AG04450 (cell line): ENCODE data around the gene MAPKAP1. TPM values are rescaled to one million over a fixed set of nuclear protein-coding genes. Genes with fewer than 3 reads are reported as not detected.

Experiments
- CTCF ChIA-PET: fragments of 300-600, 350-600 bp; formaldehyde crosslinking; extraction: SDS; loops from one replicate; lab custom pipeline; 2022; ENCODE audit warnings: antibody characterized with exemption, inconsistent platforms; lab: Charles Lee
- POLR2A ChIA-PET: fragments of 350-600 bp; formaldehyde crosslinking; extraction: SDS; loops from one replicate; lab custom pipeline; 2021; ENCODE audit warnings: antibody characterized with exemption, inconsistent platforms; lab: Yijun Ruan, JAX
- DNase-seq: peaks from one replicate; pipeline ENCODE4 v3.0.0-alpha.2; 2011; ENCODE audit warnings: low read depth, low spot score
- H3K27ac ChIP-seq: one replicate; pipeline ENCODE4 v1.5.1; 2012; ENCODE audit warnings: low read depth, low read length, control low read depth
- H3K27me3 ChIP-seq: one replicate; pipeline ENCODE4 v1.6.0; 2012; ENCODE audit warnings: low read length; ENCODE audit not compliant: control insufficient read depth, insufficient read depth
- H3K4me3 ChIP-seq: 2 replicates; pipeline ENCODE4 v1.5.1; 2011; ENCODE audit warnings: mild to moderate bottlenecking, low read depth, low read length, control low read depth
- H3K9me3 ChIP-seq: 2 replicates; pipeline ENCODE4 v1.5.1; 2012; ENCODE audit warnings: low read length; ENCODE audit not compliant: control insufficient read depth, insufficient read depth
- polyA plus RNA-seq: library from polyadenylated mRNA; depleted of rRNA; stranded (reverse); fragments of >200 nt; gene quantifications from 2 replicates; pipeline ENCODE4 v1.2.3, GENCODE V29; 2011
- TF ChIP-seq, protein P1 (sequence below): IDR thresholded peaks from 2 replicates; pipeline ENCODE4 v1.5.1; 2011; ENCODE audit warnings: low read depth, low read length, control low read depth, inconsistent platforms

The MAPKAP1 gene
- polyA plus RNA-seq, 1 experiment, result 140 TPM

DNA sequence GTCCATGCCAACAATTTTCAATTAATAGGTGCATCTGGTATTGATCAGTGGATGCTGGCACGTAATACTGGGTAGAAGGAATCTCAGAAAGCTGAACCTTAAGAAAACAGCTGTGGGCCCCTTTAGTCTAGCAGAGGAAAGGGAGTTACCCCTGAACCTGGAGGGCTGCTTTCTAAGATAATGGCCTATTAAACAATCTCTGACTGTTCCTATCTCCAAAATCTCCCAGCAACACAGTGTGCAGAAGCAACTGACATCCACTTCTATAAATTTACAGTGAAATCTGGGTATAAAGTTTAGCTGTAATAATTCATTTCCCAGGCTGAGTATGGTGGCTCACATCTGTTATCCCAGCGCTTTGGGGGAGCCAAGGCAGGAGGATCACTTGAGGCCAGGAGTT is 198.8 kb downstream of the MAPKAP1 start:
- DNase-seq, result no peak
- ChIA-PET POLR2A (interaction anchor here (0.8 kb wide), 1 partner anchor 37 kb away, joined by 3 read pairs; no protein-coding TSS in a partner anchor), CTCF (interaction anchor here (1.2 kb wide), 2 partner anchors 42 to 51 kb away, joined by 3 to 4 read pairs; no protein-coding TSS in a partner anchor)
- TF ChIP-seq, protein P1, sequence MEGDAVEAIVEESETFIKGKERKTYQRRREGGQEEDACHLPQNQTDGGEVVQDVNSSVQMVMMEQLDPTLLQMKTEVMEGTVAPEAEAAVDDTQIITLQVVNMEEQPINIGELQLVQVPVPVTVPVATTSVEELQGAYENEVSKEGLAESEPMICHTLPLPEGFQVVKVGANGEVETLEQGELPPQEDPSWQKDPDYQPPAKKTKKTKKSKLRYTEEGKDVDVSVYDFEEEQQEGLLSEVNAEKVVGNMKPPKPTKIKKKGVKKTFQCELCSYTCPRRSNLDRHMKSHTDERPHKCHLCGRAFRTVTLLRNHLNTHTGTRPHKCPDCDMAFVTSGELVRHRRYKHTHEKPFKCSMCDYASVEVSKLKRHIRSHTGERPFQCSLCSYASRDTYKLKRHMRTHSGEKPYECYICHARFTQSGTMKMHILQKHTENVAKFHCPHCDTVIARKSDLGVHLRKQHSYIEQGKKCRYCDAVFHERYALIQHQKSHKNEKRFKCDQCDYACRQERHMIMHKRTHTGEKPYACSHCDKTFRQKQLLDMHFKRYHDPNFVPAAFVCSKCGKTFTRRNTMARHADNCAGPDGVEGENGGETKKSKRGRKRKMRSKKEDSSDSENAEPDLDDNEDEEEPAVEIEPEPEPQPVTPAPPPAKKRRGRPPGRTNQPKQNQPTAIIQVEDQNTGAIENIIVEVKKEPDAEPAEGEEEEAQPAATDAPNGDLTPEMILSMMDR, result no peak
- Histone ChIP-seq H3K27ac (no peak overlapping the region), H3K9me3 (no peaks in the 10 kb centered on the region), H3K27me3 (no peaks in the 10 kb centered on the region), H3K4me3 (no peak overlapping the region)

DNA sequence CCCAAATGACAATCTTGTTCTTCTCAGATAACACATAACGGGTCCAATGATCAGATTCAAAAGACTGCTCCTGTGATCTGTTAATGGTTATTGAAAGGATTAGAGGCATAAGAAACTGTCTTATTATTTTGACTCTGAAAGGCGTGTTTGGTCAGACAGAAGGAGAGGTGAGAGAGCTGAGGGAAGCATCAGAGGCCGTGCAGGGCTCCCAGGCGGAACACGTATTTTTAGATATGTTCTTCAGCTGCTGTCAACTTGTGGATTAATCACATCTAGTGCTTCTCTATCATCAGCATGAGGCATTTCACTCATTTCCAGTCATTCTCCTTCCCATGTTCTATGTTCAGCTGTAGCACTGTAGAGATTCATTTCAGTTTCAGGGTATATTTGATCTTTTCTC is 199.8 kb downstream of the MAPKAP1 start:
- no peaks in the 10 kb centered on the region for H3K9me3 ChIP-seq
- no peak overlapping the region for H3K4me3 ChIP-seq
- no peak for DNase-seq
- CTCF ChIA-PET, result no interaction called here
- H3K27ac ChIP-seq, result no peak overlapping the region
- H3K27me3 ChIP-seq, result no peaks in the 10 kb centered on the region
- POLR2A ChIA-PET, result interaction anchor here (1.0 kb wide), 1 partner anchor 15 kb away, joined by 3 read pairs; no protein-coding TSS in a partner anchor
- TF ChIP-seq, protein P1, result no peak

DNA sequence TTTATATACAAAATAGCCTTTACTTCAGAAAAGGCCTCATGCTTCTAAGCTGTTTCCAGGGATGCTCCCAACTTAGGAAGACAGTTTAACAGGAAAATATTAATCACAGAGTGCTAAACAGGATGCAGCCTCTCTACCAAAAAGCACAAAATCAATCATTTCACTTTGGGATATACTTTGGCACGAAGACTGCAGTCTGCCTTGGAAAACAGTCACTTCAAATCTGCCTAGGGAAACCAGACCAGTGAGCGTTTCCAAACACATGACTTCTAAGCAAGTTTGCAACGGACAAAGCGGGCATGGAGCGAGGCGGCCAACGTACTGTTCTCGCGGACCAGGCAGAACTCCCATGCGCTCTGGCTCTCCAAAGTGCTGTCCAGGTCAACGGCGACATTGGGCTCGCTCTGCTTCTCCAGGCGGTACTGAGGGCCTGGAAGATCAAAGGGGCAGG is 201.0 kb downstream of the MAPKAP1 start:
- H3K9me3 ChIP-seq, result no peaks in the 10 kb centered on the region; the same call in 1 of the 2 replicates
- no peak overlapping the region for H3K27ac ChIP-seq
- CTCF ChIA-PET, result interaction anchor here (0.6 kb wide), 1 partner anchor 14 kb away, joined by 3 read pairs; no protein-coding TSS in a partner anchor
- no peak overlapping the region for H3K4me3 ChIP-seq
- DNase-seq, result no peak
- POLR2A ChIA-PET, result interaction anchor here (1.0 kb wide), 1 partner anchor 33 kb away, joined by 4 read pairs; no protein-coding TSS in a partner anchor
- TF ChIP-seq, protein P1, result no peak
- no peaks in the 10 kb centered on the region for H3K27me3 ChIP-seq

DNA sequence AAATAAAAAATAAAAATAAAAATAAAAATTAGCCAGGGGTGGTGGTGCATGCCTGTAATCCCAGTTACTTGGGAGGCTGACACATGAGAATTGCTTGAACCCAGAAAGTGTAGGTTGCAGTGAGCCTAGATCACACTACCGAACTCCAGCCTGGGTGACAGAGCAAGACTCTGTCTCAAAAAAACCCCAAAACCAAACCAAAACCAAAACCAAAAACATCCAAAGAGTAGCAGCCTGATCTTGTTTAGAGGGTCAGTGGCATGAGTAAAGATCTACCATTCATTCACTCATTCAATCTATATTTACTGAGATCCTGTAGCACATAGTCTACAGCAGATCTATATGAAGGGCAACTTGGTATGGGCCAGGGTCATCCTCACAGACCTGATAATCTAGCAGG is 202.4 kb downstream of the MAPKAP1 start:
- Histone ChIP-seq H3K27me3 (no peaks in the 10 kb centered on the region), H3K27ac (no peak overlapping the region), H3K9me3 (no peaks in the 10 kb centered on the region; the same call in 1 of the 2 replicates), H3K4me3 (no peak overlapping the region)
- POLR2A ChIA-PET, result no interaction called here
- no peak for DNase-seq
- CTCF ChIA-PET, result no interaction called here
- TF ChIP-seq, protein P1, result no peak

DNA sequence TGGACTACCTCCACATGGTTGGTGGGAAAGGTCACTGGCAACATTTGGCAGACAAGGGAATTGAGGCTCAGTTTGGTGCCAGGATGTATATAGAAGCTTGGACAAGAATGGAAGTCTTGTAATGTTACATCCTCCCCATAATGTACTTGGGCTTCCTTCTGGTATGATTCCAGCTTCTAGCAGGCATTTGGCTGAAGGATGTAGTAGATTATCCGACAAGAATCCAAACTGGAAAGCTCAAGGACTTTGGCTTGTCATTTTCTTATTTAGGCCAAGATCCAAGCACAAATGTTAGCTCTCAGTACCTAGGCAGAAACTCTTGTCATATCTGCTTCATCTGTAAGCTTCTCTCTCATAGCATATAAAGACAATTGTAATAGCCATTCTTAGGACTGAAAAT is 209.1 kb downstream of the MAPKAP1 start:
- DNase-seq, result no peak
- Histone ChIP-seq H3K9me3 (no peaks in the 10 kb centered on the region; the same call in 1 of the 2 replicates), H3K27ac (no peak overlapping the region), H3K4me3 (no peak overlapping the region), H3K27me3 (no peaks in the 10 kb centered on the region)
- POLR2A ChIA-PET, result no interaction called here
- TF ChIP-seq, protein P1, result no peak
- CTCF ChIA-PET, result no interaction called here
